IPS DF 6.9 (cell line): ENCODE measurements around the gene RAD54L2.
"Not testable (repeated sequence)": the region's sequence is repeated elsewhere in the genome, so short reads cannot be mapped to it uniquely, and the experiment has no call there.

Experiments used
- DNase-seq: peaks from one replicate; pipeline ENCODE4 v3.0.0-alpha.2; 2013; ENCODE audit warnings: low read depth, low spot score
- H3K27ac ChIP-seq: one replicate; pipeline ENCODE4 v1.5.1; 2013; ENCODE audit warnings: low read length, control low read depth
- H3K27me3 ChIP-seq: 2 replicates; pipeline ENCODE4 v1.6.1; 2013; ENCODE audit warnings: mild to moderate bottlenecking, low read length; ENCODE audit not compliant: control insufficient read depth, insufficient read depth
- H3K36me3 ChIP-seq: 2 replicates; pipeline ENCODE4 v1.6.1; 2013; ENCODE audit warnings: low read length; ENCODE audit not compliant: control insufficient read depth, insufficient read depth
- H3K4me1 ChIP-seq: 2 replicates; pipeline ENCODE4 v1.6.1; 2013; ENCODE audit warnings: low read length; ENCODE audit not compliant: control insufficient read depth, insufficient read depth
- H3K4me3 ChIP-seq: 2 replicates; pipeline ENCODE4 v1.5.1; 2013; ENCODE audit warnings: mild to moderate bottlenecking, low read length
- H3K9me3 ChIP-seq: 2 replicates; pipeline ENCODE4 v1.6.1; 2013; ENCODE audit warnings: low read length, inconsistent platforms; ENCODE audit not compliant: control insufficient read depth, insufficient read depth
- WGBS: extraction: QIAGEN DNeasy Blood & Tissue Kit; methylation state at CpG from one replicate; pipeline ENCODE4 v1.1.7; 2013; ENCODE audit warnings: mixed read lengths, missing lambda C conversion rate; ENCODE audit not compliant: insufficient read length, insufficient coverage; 5-methylcytosine and 5-hydroxymethylcytosine counted together

The RAD54L2 gene

GRCh38 chr3:51514210-51514609 lies 24.3 kb upstream of the RAD54L2 start:
- DNase-seq, result no peak
- Histone ChIP-seq H3K4me3 (no peak overlapping the region), H3K4me1 (no peaks in the 10 kb centered on the region), H3K27ac (no peak overlapping the region), H3K9me3 (no peaks in the 10 kb centered on the region), H3K27me3 (no peaks in the 10 kb centered on the region), H3K36me3 (no peaks in the 10 kb centered on the region)
- no CpG with 5 or more reads among the region's 5 CpGs for WGBS

- Histone ChIP-seq H3K9me3 (no peaks in the 10 kb centered on the region), H3K27me3 (no peaks in the 10 kb centered on the region), H3K4me1 (no peaks in the 10 kb centered on the region), H3K27ac (no peak overlapping the region), H3K36me3 (no peaks in the 10 kb centered on the region), H3K4me3 (no peak overlapping the region)
- no peak for DNase-seq
- no CpG with 5 or more reads among the region's 2 CpGs for WGBS
These were observed 18.7 kb upstream of the RAD54L2 start for GRCh38 chr3:51519848-51520247.

GRCh38 chr3:51520906-51521730 lies 17.4 kb upstream of the RAD54L2 start:
- H3K27ac ChIP-seq, result not testable (repeated sequence)

GRCh38 chr3:51522273-51522962 lies 16.1 kb upstream of the RAD54L2 start:
- no peaks in the 10 kb centered on the region for H3K36me3 ChIP-seq
- WGBS, result no CpG with 5 or more reads among the region's 11 CpGs
- H3K9me3 ChIP-seq, result no peaks in the 10 kb centered on the region
- no peak overlapping the region for H3K4me3 ChIP-seq
- H3K27me3 ChIP-seq, result no peaks in the 10 kb centered on the region
- no peak for DNase-seq
- H3K4me1 ChIP-seq, result no peaks in the 10 kb centered on the region
- H3K27ac ChIP-seq, result no peak overlapping the region

More at GRCh38 chr3:51520906-51521730, 17.4 kb upstream of the RAD54L2 start:
- not testable (repeated sequence) for H3K9me3 ChIP-seq, H3K4me3 ChIP-seq, H3K36me3 ChIP-seq, DNase-seq, H3K27me3 ChIP-seq, H3K4me1 ChIP-seq
- WGBS, result no CpG with 5 or more reads among the region's 5 CpGs

- no CpG with 5 or more reads among the region's 6 CpGs for WGBS
- H3K9me3 ChIP-seq, H3K4me1 ChIP-seq, H3K4me3 ChIP-seq, H3K27me3 ChIP-seq, H3K36me3 ChIP-seq, H3K27ac ChIP-seq, DNase-seq: not testable (repeated sequence)
These were observed 13.6 kb upstream of the RAD54L2 start for GRCh38 chr3:51524874-51525273.

- Histone ChIP-seq H3K4me1 (no peaks in the 10 kb centered on the region), H3K9me3 (no peaks in the 10 kb centered on the region), H3K27ac (no peak overlapping the region), H3K27me3 (no peaks in the 10 kb centered on the region), H3K4me3 (no peak overlapping the region), H3K36me3 (no peaks in the 10 kb centered on the region)
- DNase-seq, result no peak
- no CpG with 5 or more reads among the region's 7 CpGs for WGBS
These were observed 8.0 kb upstream of the RAD54L2 start for GRCh38 chr3:51530485-51530884.

GRCh38 chr3:51535146-51536019 lies 3.1 kb upstream of the RAD54L2 start:
- DNase-seq, result no peak
- Histone ChIP-seq H3K4me1 (peaks cover 2% of the 10 kb centered on the region; the same call in 1 of the 2 replicates), H3K4me3 (no peak overlapping the region), H3K27me3 (no peaks in the 10 kb centered on the region), H3K9me3 (no peaks in the 10 kb centered on the region), H3K36me3 (no peaks in the 10 kb centered on the region), H3K27ac (no peak overlapping the region)
- no CpG with 5 or more reads among the region's 7 CpGs for WGBS

GRCh38 chr3:51537631-51538030 lies 888 bp upstream of the RAD54L2 start:
- H3K9me3 ChIP-seq, H3K27ac ChIP-seq, H3K4me1 ChIP-seq, H3K27me3 ChIP-seq, H3K36me3 ChIP-seq, DNase-seq: not testable (repeated sequence)
- peak overlapping the region; percentile 77; the same call in 1 of the 2 replicates for H3K4me3 ChIP-seq
- no CpG with 5 or more reads among the region's 16 CpGs for WGBS

GRCh38 chr3:51538115-51538458 lies 432 bp upstream of the RAD54L2 start:
- no peaks in the 10 kb centered on the region for H3K27me3 ChIP-seq
- DNase-seq, result no peak
- WGBS, result no CpG with 5 or more reads among the region's 7 CpGs
- H3K27ac ChIP-seq, result no peak overlapping the region
- no peaks in the 10 kb centered on the region for H3K9me3 ChIP-seq
- H3K36me3 ChIP-seq, result peaks cover 3% of the 10 kb centered on the region; the same call in 1 of the 2 replicates
- H3K4me3 ChIP-seq, result peak overlapping the region; percentile 77; the same call in 1 of the 2 replicates
- peaks cover 2% of the 10 kb centered on the region; the same call in 1 of the 2 replicates for H3K4me1 ChIP-seq

GRCh38 chr3:51539291-51539941 lies 897 bp downstream of the RAD54L2 start:
- H3K36me3 ChIP-seq, result peaks cover 3% of the 10 kb centered on the region; the same call in 1 of the 2 replicates
- H3K9me3 ChIP-seq, result no peaks in the 10 kb centered on the region
- no peak overlapping the region for H3K27ac ChIP-seq
- WGBS, result no CpG with 5 or more reads among the region's 11 CpGs
- H3K4me3 ChIP-seq, result peak overlapping the region; percentile 77; the same call in 1 of the 2 replicates
- no peaks in the 10 kb centered on the region for H3K27me3 ChIP-seq
- peaks cover 2% of the 10 kb centered on the region; the same call in 1 of the 2 replicates for H3K4me1 ChIP-seq
- no peak for DNase-seq
